ENCODE data around the gene ITGAE.

DNA sequence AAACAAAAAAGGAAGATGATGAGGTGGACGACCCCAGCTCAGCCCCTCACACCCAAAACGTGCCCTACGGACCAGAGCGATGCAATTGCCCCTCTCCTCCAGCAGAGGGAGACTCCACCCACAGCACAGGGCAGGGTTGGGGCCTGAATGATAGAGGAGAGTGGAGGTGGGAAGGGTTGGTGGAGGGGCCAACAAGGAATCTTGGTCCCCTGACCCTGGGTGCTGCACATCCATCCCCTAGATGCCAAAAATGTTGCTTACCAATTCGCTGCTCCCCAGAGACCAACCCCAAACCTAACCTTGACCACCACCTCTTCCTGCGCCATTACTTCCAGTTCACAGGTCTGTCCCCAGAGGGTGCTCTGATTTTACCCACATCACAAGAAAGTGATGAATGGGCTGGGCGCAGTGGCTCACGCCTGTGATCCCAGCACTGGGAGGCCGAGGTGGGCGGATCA lies 117.9 kb downstream of the ITGAE start:
- TF ChIP-seq CTCF (IDR thresholded peaks at IDR 0.05) (peak; percentile 42 to 59 (median 50)), POLR2A (IDR thresholded peaks at IDR 0.05) (no peak)
